ENCODE data around the gene STRADA.

The STRADA gene

DNA sequence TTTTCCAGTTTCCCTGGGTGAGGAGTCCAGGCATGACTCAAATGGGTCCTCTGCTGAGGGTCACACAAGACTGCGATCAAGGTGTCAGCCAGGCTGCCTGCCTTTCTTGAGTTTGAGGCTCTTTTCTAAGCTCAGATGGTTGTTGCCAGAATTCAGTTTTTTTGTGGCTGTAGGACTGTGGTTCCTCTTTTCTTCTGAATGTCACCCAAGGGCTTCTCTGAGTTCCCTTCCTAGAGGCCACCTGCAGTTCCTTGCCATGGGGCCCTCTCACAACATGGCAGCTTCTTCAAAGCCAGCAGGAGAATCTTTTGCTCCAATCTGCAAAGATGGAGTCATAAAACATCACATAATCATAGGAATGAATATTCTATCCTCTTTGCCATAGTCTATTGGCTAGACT lies 59.2 kb downstream of the STRADA start:
- DNase-seq = no peak

DNA sequence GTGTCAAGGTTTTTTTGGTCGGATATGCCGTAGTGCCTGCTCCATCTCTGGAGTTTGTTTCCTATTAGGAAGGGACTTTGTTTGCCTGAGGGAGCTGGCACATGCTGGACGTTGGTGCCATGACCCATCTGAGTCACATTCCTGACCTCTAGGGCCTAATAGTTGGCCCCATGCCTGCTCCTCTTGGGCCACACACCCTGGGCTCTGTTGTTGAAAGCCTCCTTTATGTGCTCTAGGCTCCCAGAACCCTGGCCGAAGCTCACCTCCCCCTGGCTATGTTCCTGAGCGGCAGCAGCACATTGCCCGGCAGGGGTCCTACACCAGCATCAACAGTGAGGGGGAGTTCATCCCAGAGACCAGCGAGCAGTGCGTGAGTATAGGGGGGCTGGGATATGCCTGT lies 60.1 kb downstream of the STRADA start:
- DNase-seq = no peak

DNA sequence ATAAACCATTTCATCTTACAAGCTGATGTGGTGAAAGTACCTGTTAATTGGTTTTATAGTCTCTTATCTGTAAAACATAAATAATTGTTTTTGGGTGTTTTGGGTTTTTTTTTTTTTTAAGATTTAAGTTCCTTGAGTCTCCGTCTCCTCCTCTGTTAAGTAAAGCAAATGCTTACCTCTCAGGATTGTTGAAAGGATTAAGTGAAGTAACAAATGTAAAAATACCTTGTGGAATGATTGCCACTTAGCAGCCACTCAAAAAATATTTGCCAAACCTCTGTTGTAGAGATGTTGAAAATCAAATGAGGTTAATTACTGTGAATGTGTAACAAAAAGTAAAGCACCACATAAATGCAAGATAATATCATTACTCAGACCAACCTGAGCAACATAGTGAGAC lies 60.9 kb downstream of the STRADA start:
- DNase-seq = no peak

DNA sequence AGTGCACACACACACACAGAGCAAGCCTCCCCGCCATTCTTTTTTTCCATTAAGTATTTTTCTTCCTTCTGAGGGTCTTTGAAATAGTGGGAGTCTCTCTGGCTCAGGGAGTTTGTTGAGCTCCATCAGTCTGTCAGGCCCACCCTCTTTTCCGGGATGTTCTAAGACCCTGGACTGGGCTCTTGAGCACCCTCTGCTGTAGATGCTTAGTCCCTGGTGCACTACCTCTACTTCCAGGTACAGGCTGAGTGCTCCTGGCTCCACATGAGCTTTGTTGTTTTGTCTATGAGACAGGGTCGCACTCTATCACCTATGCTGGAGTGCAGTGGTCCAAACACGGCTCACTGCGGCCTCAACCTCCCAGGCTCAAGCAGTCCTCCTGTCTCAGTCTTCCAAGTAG lies 62.4 kb downstream of the STRADA start:
- DNase-seq = no peak

DNA sequence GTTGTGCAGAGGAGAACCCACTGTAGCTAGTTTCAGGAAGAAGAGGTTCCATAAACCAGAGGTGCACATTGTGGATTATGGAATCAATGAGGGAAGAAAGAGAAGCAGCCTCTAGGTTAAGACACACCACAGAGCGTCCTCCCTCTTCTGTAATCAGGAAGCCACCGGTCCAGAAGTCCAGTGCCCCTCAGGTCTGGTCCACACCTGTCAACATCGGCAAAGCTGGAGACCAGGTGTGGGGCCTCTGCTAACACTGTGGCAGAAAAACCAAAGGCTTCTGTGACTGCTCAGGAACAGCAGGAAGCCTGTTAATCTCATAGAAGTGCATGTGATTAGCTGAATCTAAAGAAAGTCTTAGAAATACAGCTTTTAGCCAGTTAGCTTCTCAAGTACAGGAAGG lies 65.0 kb downstream of the STRADA start:
- no peak for DNase-seq

- DNase-seq = no peak
These were observed 65.7 kb downstream of the STRADA start for GRCh38 chr17:63675607-63676546.

DNA sequence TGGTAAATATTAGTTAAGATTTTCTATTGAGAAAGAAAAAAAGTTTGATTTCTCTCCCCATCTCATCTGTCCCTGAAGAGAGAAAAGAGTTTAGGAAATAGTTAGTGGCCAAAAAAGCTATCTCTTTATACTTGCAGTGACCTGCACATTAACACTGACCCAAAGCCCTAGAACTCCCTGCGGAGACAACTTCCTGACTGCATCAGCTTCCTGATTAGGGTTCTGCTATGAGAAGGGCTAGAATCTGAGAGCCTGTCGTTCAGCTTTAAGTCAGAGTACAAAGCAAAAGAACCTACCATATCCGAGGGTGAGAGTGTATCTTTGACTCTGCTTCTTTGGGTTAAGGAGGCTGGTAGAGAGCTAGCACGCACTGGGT lies 66.4 kb downstream of the STRADA start:
- no peak for DNase-seq

DNA sequence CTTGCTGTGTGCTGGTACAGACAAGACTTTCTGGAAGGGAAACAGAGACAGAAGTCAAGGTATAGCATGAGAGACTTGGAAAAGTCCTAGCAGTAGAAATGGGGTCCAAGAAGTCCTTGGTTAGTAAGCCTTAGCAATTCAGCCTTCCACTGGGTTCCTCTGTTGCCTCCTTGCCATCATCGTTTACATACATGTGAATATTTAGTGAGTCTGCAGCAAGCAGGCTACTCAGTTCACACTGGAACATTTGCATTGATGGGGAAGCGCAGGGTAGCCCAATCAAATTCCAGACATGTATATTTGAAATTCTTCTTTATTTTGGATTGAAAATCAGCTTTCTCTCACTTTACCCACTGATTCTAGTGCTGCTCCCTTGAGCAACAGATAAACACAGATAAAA lies 68.7 kb downstream of the STRADA start:
- DNase-seq = no peak

DNA sequence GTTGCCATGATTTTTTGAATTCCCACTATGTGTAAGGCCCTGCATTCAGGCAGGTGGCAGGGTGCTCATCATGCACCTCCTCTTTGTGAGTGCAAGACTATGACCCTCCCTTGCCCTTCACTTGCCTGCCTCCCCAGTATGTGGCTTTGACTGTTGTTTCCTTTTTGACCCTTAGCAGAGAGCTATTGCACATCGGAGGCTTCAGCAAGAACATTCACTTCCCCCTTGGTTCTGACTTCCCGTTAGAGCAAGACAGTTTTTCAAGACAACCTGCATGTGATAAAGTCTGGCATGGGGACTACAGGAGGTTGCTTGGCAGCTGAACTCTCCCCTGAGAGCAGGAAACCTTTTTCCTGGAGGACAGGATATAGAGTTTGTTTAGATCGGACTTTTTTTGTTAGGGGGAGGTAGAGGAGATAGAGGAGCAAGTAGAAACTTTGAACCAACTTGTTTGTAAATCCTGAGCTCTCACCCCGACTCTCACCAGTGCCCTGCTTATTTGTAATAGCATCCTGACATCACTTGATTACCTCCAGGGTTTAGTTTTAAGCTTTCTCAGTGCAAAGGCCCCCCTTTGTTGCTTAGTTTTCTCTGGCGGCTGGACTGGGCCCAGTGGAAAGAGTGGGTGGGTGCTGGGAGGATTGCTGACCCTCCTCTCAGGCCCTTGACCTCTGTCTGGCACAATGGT lies 75.9 kb downstream of the STRADA start:
- no peak for DNase-seq

DNA sequence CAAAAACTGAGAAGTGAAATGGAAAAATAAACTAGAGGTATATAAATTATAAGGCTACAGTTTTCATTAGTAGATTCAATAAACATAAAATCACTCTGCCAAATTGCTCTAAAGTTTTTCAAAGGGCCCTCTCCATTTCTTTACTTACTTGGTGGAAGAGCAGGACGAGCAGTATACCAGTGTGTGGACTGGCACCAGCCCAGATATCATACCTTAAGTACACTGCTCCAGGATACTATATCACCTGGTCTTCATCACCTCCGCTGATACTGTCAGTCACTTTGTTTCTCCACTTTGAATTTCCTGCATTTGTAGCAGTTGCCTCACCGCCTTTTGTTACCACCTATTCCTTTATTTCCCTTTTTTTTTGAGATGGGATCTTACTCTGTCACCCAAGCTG lies 81.7 kb downstream of the STRADA start:
- DNase-seq = no peak

DNA sequence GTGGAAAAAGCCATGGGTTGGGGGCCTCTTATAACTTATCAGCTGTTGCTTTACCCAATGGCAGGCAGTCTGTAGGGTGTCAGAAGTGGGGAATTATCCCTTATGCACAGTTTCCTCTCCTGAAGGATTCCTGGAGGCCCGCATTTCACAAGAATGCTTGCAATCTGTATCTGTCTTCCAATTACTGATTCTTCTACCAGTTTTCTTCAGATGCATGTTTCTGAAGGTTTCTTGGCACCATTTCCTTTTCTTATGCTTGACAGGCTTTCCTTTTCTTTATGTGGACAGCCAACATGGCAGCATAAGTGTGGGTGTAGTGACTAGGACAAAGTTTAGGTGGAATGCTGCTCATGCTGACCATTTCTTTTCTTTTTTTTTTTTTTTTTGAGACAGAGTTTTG lies 83.2 kb downstream of the STRADA start:
- DNase-seq = no peak

GRCh38 chr17:63657786-63658185 lies 83.8 kb downstream of the STRADA start:
- DNase-seq = no peak

- DNase-seq = no peak
These were observed 88.5 kb downstream of the STRADA start for GRCh38 chr17:63653050-63653449.

Measured in stimulated activated naive CD4-positive, alpha-beta T cell treated with Interleukin-2 at 50 U/mL for 16 hours (primary cell).